ENCODE measurements around the gene CHPT1.

DNA sequence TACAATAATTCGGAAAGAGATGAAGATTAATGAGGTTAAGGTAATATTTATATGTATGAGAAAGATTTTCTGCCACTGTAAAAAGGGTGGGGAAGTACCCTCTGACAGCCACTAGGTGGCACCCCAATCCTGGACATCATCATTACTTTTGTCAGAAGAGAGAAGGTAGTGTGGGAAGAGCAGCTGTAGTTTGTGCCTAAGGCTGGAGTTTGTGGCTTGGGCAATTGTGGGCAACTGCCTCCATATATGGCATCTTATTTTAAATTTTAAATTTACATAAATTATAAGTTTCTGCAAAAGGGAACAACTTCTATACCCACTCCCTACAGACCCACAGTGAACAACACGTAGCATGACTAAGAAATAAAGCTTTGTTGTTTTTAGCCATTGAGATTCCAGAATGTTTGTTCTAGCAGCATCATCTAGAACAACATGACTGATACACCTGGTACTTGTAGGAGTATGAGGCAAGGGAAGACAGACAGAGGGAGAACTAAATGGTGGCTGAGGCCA, 76.3 kb downstream of the CHPT1 start:
- TF ChIP-seq POLR2AphosphoS5 (IDR thresholded peaks at IDR 0.05) (no peak), EP300 (IDR thresholded peaks at IDR 0.05) (no peak)

All from gastroesophageal sphincter (tissue), 2 donors.